OCI-LY7 (cell line): ENCODE results near the gene DLEU7. TPM values are rescaled to one million over a fixed set of nuclear protein-coding genes. Genes with fewer than 3 reads are reported as not detected.

Experiments
- BruUV-seq: library from RNA; stranded (reverse); fragments of 400-500 nt; replicated peaks from 2 replicates; lab custom pipeline; 2021; lab: Mats Ljungman, UMichigan
- CTCF ChIA-PET: fragments of 300-600 bp; sonication (Branson Sonifier 250); formaldehyde crosslinking; loops from one replicate; lab custom pipeline; 2022; ENCODE audit warnings: antibody characterized with exemption; ENCODE audit not compliant: unreplicated experiment; lab: Charles Lee
- POLR2A ChIA-PET: fragments of 300-600 bp; sonication (Branson Sonifier 250); formaldehyde crosslinking; loops from one replicate; lab custom pipeline; 2022; ENCODE audit warnings: antibody characterized with exemption; lab: Charles Lee
- DNase-seq: peaks from one replicate; pipeline ENCODE4 v3.0.0-alpha.2; 2015; ENCODE audit warnings: low spot score
- H2AFZ ChIP-seq: fragments of 200-600 bp; sonication (generic), shearing (Covaris generic); 2 replicates; pipeline ENCODE4 v1.6.1; 2014; ENCODE audit warnings: mild to moderate bottlenecking, antibody characterized with exemption, low read length, moderate library complexity
- H3K27ac ChIP-seq: fragments of 200-600 bp; sonication (generic); 2 replicates; pipeline ENCODE4 v1.5.1; 2014; ENCODE audit warnings: mixed run types, low read depth, mild to moderate bottlenecking, moderate library complexity, low read length, inconsistent platforms; ENCODE audit not compliant: poor library complexity, severe bottlenecking
- H3K36me3 ChIP-seq: fragments of 200-600 bp; sonication (generic); 2 replicates; pipeline ENCODE4 v1.6.1; 2014; ENCODE audit warnings: mild to moderate bottlenecking, antibody characterized with exemption, low read length, moderate library complexity, mixed read lengths; ENCODE audit not compliant: insufficient read depth
- H3K4me1 ChIP-seq: fragments of 200-600 bp; sonication (generic); 2 replicates; pipeline ENCODE4 v1.5.1; 2014; ENCODE audit warnings: mild to moderate bottlenecking, low read length; ENCODE audit not compliant: insufficient read depth, poor library complexity, severe bottlenecking
- H3K4me2 ChIP-seq: fragments of 200-600 bp; sonication (generic); 2 replicates; pipeline ENCODE4 v1.6.1; 2014; ENCODE audit warnings: mild to moderate bottlenecking, low read length
- H3K4me3 ChIP-seq: fragments of 200-600 bp; sonication (generic); 2 replicates; pipeline ENCODE4 v1.5.1; 2014; ENCODE audit warnings: mild to moderate bottlenecking, low read depth, low read length; ENCODE audit not compliant: poor library complexity, severe bottlenecking
- H3K79me2 ChIP-seq: fragments of 200-600 bp; sonication (generic); 2 replicates; pipeline ENCODE4 v1.6.1; 2016; ENCODE audit warnings: low read depth, mild to moderate bottlenecking, low read length, moderate library complexity, mixed read lengths; ENCODE audit not compliant: insufficient read depth
- H3K9me2 ChIP-seq: fragments of 200-600 bp; sonication (generic); 2 replicates; pipeline ENCODE4 v1.6.1; 2016; ENCODE audit warnings: mild to moderate bottlenecking, low read length, mixed read lengths; ENCODE audit not compliant: insufficient read depth
- H3K9me3 ChIP-seq: fragments of 200-600 bp; sonication (generic); 2 replicates; pipeline ENCODE4 v1.6.1; 2014; ENCODE audit warnings: mild to moderate bottlenecking, mixed run types, low read length, mixed read lengths
- H4K20me1 ChIP-seq: fragments of 200-600 bp; sonication (generic); 2 replicates; pipeline ENCODE4 v1.6.1; 2014; ENCODE audit warnings: mild to moderate bottlenecking, antibody characterized with exemption, low read length, moderate library complexity, mixed read lengths; ENCODE audit not compliant: insufficient read depth
- CTCF ChIP-seq: fragments of 200-600 bp; sonication (generic); conservative IDR thresholded peaks from 2 replicates; pipeline ENCODE4 v1.5.1; 2014; ENCODE audit warnings: mild to moderate bottlenecking, antibody characterized with exemption, low read length, moderate library complexity, mixed read lengths
- EZH2phosphoT487 ChIP-seq: fragments of 200-600 bp; sonication (generic); IDR thresholded peaks from 2 replicates; pipeline ENCODE4 v1.6.1; 2018; ENCODE audit warnings: low read depth, borderline replicate concordance, mild to moderate bottlenecking, mixed run types, antibody characterized with exemption, low read length, moderate library complexity, mixed read lengths
- intact Hi-C: fragments of 100-400 bp; cut with micrococcal nuclease; formaldehyde crosslinking; loops from one replicate; pipeline ENCODE4 v1.10.0; 2022; ENCODE audit not compliant: unreplicated experiment
- total RNA-seq, 2 experiments: library from RNA; depleted of rRNA in 1 of 2; stranded (reverse); fragments of >200 nt in 1 of 2; shearing (Covaris generic) in 1 of 2; gene quantifications; 2 replicates each; pipeline ENCODE4 v1.2.3, GENCODE V29; 2014 to 2022

The DLEU7 gene
- total RNA-seq, 2 experiments from 2014 or later, result not detected

- Histone ChIP-seq H3K36me3 (no peaks in the 10 kb centered on the region), H3K9me3 (no peaks in the 10 kb centered on the region), H3K4me3 (no peak overlapping the region), H3K9me2 (no peaks in the 10 kb centered on the region; the same call in 1 of the 2 replicates), H3K4me2 (no peak overlapping the region), H4K20me1 (no peaks in the 10 kb centered on the region), H2AFZ (no peak overlapping the region), H3K4me1 (peaks cover 17% of the 10 kb centered on the region), H3K27ac (no peak overlapping the region), H3K79me2 (no peaks in the 10 kb centered on the region)
- CTCF ChIA-PET, result no interaction called here
- intact Hi-C loops, result no loop called here
- BruUV-seq, result no TSS peak
- no peak for DNase-seq
- POLR2A ChIA-PET, result no interaction called here
- TF ChIP-seq EZH2phosphoT487 (no peak), CTCF (no peak)
Observed at GRCh38 chr13:50844084-50844875, 788 bp upstream of the DLEU7 start.

GRCh38 chr13:50842990-50843256 lies 569 bp downstream of the DLEU7 start:
- Histone ChIP-seq H3K36me3 (no peaks in the 10 kb centered on the region), H3K79me2 (no peaks in the 10 kb centered on the region), H3K4me3 (no peak overlapping the region), H3K27ac (no peak overlapping the region), H3K4me2 (no peak overlapping the region), H2AFZ (no peak overlapping the region), H3K9me2 (no peaks in the 10 kb centered on the region; the same call in 1 of the 2 replicates), H4K20me1 (no peaks in the 10 kb centered on the region), H3K9me3 (no peaks in the 10 kb centered on the region), H3K4me1 (peaks cover 17% of the 10 kb centered on the region)
- intact Hi-C loops, result no loop called here
- no peak for DNase-seq
- CTCF ChIA-PET, result no interaction called here
- no TSS peak for BruUV-seq
- TF ChIP-seq CTCF (no peak), EZH2phosphoT487 (no peak)
- POLR2A ChIA-PET, result interaction anchor here (1.1 to 1.3 kb wide), 2 partner anchors 10 to 14 kb away, joined by 4 read pairs; no protein-coding TSS in a partner anchor
